Uterus (tissue), 2 donors: ENCODE results near the gene SMARCC1.

Experiments
- POLR2A ChIP-seq, 2 donors: fragments of 450-650 bp; IDR thresholded peaks; one replicate each; pipeline ENCODE4 v1.6.1; 2016; ENCODE audit warnings: antibody characterized with exemption in 2 of 2, mild to moderate bottlenecking in 1 of 2, moderate library complexity in 1 of 2
- TF ChIP-seq, protein P1 (sequence below), 4 experiments: fragments of 200-600 bp in 2 of 4; fragments of 450-650 bp in 2 of 4; sonication (generic) in 2 of 4; IDR thresholded peaks; one replicate each; pipeline ENCODE4 v1.5.1; 2016 to 2019; ENCODE audit warnings: antibody characterized with exemption in 4 of 4, mild to moderate bottlenecking in 2 of 4, moderate library complexity in 1 of 4

DNA sequence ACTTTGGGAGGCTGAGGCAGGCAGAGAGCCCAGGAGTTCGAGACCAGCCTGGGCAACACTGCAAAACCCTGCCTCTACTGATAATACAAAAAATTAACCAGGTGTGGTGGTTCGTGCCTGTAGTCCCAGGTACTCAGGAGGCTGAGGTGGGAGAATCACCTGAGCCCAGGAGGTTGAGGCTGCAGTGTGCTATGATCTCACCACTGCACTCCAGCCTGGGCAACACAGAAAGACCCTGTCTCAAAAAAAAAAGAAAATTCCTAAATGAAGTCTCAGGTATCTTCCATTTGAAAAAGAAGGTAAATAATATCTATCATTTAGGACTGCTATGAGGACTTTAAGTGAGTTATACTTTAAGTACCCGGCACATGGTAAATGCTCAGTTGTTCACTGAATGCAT, 2.9 kb downstream of the SMARCC1 start:
- TF ChIP-seq, protein P1, sequence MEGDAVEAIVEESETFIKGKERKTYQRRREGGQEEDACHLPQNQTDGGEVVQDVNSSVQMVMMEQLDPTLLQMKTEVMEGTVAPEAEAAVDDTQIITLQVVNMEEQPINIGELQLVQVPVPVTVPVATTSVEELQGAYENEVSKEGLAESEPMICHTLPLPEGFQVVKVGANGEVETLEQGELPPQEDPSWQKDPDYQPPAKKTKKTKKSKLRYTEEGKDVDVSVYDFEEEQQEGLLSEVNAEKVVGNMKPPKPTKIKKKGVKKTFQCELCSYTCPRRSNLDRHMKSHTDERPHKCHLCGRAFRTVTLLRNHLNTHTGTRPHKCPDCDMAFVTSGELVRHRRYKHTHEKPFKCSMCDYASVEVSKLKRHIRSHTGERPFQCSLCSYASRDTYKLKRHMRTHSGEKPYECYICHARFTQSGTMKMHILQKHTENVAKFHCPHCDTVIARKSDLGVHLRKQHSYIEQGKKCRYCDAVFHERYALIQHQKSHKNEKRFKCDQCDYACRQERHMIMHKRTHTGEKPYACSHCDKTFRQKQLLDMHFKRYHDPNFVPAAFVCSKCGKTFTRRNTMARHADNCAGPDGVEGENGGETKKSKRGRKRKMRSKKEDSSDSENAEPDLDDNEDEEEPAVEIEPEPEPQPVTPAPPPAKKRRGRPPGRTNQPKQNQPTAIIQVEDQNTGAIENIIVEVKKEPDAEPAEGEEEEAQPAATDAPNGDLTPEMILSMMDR (IDR thresholded peaks at IDR 0.05) = no peak
- TF ChIP-seq POLR2A (IDR thresholded peaks at IDR 0.05) = no peak
